Endometrial microvascular endothelial cells (primary cell): Measurements from ENCODE around the gene PERM1. TPM values are rescaled to one million over a fixed set of nuclear protein-coding genes. Genes with fewer than 3 reads are reported as not detected.

Experiments used
- in situ Hi-C: cut with HindIII; loops from 2 replicates; pipeline ENCODE4 v1.10.0; 2017; ENCODE audit warnings: low sequenced_read_pairs, low pct_unique_long_range_greater_than_20kb; ENCODE audit errors: inconsistent ontology term
- total RNA-seq: library from RNA; depleted of rRNA; stranded (reverse); fragments of >200 nt; gene quantifications from one replicate; pipeline ENCODE4 v1.2.3, GENCODE V29; 2015; ENCODE audit errors: inconsistent ontology term

PERM1 gene
- total RNA-seq, 1 donor from 2014 or later, result not detected

DNA sequence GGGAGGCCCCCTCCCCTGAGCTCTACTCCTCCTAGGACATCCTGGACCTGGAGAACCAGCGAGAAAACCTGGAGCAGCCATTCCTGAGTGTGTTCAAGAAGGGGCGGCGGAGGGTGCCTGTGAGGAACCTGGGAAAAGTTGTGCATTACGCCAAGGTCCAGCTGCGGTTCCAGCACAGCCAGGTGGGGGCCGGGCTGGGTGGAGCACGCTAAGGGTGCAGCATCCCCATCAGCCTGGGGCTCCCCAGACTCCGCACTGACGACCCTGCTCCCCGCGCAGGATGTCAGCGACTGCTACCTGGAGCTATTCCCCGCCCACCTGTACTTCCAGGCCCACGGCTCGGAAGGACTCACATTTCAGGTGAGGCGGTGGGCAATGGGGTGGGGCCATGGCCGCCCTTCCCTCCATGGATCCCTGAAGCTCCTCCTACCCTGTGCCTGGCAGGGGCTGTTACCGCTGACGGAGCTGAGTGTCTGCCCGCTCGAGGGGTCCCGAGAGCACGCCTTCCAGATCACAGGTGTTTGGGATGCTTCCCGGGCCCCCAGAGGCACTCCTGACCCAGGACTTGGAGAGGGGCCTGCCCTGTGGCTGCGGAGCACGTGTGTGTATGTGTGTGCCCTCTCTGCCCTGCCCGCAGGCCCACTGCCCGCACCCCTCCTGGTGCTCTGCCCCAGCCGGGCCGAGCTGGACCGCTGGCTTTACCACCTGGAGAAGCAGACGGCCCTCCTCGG, 11.5 kb downstream of the PERM1 start:
- in situ Hi-C loops, result no loop called here

DNA sequence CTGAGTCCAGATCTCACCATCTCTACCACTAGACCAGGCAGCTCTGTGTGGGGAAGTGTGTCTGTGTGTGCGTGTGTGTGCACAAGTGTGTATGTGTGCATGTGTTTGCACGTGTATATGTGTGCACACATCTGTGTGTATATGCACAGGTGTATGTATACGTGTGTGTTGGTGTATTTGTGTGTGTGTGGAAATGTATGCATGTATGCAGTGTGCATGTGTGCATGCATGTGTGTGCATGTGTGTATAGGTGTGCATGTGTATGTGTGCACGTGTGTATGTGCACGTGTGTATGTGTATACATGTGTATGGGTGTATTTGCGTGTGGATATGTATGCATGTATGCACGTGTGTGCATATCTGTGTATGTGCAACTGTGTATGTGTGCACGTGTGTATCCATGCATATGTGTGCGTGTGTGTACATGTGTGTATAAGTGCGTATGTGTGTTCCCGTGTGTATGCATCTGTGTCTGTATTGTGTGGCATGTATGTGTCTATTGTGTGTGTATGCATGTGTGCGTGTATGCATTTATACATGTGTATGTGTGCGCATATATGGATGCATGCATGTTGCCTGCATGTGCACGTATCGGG, 12.5 kb downstream of the PERM1 start:
- in situ Hi-C loops, result no loop called here

DNA sequence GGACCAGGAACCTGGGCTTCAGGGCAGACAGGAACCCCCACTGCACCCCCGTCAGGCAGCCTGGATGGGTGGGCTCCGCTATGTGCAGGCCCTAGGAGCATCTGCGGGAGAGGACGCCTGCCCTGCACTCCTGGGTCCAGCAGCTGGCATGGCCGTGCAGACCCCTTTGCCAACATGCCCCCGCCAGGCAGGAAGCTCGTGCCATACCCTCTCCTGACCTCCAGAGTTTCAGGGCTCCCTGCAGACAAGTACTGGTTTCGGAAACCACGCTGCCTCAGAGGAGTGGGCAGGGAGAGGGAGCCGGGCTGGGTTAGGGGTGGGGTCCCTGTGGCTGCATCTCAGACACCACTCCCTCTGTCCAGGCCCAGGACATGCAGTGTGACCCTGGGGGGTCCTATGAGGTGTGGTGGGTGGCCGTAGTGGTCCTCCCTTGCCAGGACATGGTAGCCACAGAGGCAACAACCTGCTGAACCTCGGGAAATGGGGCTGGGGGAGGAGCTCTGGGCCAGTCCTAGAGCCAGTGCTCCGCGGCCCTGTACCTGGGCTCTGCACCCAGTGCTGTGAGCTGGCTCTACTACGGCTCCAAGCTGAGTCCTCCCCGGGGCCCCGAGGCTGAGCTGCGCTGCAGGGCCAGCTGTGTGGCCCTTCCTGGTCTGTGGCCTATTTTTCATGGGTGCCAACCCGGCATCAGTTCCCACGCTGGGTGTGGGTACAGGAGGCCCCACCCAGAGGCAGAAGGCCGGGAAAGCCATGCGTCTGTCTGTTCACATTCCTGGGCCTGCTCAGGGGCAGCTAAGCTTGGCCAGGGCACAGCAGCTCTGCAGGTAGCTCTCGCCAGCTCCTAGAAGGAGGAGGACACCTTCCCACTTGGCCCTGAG, 14.2 kb downstream of the PERM1 start:
- in situ Hi-C loops, result no loop called here

DNA sequence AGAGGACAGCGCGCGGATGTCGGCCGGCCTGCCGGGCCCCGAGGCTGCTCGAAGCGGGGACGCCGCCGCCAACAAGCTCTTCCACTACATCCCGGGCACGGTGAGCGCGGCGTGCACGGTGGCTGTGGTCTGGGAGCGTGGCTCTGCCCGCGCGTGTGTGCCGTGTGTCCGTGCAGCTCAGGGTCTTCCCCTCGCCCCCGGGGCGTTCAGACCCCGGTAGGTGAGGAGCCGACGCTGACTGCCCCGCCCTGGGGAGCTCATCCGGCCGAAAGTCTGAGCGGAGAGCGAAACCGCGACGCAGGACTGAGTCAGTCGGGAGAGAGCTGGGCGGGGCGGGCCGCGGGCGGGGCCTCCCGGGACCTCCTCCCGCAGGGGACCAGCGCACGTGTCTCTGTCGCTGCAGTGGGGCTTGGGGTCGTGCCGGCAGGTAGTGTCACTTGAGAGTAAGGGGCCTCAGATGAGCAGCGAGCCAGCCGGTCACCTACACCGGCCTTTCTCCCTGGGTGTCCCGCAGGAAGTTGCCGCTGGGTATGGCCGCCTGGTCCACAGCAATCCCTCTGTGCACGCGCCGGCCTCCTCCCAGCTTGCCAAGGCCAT, 15.1 kb downstream of the PERM1 start:
- in situ Hi-C loops, result no loop called here

DNA sequence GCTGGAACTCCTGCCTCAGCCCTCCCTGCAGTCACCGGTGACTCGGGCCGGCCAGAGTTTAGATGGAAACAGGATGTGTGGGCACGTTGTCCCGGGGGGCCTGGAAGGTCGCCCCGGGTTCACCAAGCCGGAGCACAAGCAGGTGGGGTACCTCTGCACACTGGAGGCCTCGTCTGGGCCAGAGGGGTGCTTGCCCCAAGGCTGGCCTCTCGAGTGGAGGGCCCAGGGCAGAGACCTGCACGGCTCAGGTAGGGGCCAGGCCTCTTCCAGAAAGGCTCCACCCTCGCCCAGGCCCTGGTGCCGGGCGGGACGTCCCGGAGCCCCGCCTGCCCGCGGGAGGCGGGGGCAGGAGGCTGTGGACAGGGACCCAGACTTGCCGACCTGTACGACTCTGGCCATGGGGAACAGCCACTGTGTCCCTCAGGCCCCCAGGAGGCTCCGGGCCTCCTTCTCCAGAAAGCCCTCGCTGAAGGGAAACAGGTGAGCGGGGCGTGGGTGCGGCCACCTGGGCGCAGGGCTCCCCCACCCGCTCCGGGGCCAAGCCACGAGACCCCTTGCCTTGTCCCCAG, 15.7 kb downstream of the PERM1 start, which contains the start of gene PLEKHN1:
PLEKHN1 (plus strand) TSS at position 348 of the 569 bp plus-strand sequence; CDS start at position 398, 50 bp downstream.
- in situ Hi-C loops, result no loop called here

DNA sequence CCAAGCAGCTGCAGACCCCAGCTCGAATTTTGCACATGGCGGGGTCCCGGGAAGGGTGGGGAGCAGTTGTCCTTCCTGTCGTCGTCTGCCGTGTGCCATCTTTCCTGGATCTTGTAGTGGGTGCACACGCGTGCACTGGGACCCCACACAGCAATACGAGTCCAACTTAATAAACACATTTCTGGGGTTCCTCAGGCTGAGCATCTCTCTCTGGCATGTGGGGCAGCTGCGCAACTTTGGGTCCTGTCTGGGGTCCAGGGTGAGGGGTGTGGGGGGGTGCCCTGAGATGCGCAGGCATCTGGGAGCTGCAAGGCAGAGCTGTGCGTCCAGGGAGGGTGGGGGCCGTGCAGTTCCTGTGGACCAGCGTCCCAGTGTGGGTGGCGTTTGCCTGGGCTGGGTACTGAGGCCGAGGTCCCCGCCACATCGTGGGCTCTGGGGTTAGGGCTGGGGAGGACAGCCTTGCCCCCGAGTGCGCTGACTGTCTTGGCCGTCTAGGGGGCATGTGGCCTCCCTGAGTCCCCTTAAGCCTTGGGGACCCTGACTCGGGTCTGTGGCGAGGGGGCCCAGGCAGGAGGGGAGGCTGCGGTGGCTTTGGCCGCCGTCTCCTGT, 16.3 kb downstream of the PERM1 start:
- in situ Hi-C loops, result no loop called here

DNA sequence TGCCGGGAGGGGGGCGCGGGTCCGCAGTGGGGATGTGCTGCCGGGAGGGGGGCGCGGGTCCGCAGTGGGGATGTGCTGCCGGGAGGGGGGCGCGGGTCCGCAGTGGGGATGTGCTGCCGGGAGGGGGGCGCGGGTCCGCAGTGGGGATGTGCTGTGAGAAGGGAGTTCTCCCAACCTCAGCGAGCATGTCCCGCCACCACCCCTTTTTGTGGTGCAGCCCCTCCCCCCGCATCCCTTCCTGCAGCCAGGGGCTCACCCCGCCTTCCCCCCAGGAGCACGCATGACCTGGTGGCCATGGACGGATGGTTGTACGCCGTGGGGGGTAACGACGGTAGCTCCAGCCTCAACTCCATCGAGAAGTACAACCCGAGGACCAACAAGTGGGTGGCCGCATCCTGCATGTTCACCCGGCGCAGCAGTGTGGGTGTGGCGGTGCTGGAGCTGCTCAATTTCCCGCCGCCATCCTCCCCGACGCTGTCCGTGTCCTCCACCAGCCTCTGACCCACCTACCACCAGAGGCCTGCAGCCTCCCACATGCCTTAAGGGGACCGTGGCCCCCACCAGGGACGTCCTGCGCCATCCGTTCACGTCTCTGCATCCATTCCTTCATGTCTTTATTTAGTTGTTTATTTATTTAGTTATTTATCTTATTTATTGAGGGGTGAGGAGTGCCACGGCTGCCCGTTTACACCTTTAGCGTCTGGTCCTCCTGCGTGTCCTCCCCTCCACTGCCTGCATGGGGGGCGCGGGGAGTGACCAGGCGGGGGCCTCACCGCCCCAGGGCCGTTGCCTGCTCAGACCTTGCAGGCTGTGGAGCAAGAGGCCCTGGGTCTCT, 17.0 kb downstream of the PERM1 start:
- in situ Hi-C loops, result no loop called here

DNA sequence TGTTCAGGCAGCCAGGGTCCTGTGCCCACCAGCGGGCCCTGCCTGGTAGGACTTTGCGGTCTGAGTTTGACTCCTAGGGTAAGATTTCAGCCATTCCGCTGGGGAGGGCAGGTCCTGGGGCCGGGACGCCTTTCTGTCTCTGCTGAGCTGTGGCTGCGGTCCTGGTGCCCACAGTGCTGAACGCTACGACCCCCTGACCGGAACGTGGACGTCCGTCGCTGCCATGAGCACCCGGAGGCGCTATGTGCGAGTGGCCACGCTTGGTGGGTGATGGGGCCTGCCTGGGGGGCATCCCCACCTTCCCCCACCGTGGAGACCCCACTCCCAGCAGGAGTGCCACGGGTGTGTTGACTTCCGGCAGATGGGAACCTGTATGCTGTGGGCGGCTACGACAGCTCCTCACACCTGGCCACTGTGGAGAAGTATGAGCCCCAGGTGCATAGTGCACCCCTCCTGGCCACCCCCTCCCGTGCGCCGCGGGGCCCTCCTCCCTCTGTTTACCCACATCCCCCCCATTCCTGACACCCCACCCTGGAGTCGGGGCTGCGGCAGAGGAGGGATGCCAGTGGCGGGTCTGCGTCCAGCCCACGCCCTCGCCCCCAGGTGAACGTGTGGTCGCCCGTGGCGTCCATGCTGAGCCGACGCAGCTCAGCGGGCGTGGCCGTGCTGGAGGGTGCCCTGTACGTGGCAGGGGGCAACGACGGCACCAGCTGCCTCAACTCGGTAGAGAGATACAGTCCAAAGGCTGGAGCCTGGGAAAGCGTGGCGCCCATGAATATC, 18.0 kb downstream of the PERM1 start:
- in situ Hi-C loops, result no loop called here

DNA sequence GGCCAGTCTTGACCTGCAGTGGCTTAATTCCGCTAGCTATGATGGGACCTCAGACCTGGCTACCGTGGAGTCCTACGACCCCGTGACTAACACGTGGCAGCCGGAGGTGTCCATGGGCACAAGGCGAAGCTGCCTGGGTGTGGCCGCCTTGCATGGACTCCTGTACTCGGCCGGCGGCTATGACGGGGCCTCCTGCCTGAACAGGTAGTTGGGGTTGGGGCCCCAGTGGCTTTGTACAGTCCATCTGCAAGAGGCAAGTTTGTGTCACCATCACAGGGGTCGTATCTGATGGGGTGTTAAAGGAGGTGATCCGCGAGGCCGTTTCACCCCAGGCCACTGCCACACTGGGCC, 18.6 kb downstream of the PERM1 start:
- in situ Hi-C loops, result no loop called here

DNA sequence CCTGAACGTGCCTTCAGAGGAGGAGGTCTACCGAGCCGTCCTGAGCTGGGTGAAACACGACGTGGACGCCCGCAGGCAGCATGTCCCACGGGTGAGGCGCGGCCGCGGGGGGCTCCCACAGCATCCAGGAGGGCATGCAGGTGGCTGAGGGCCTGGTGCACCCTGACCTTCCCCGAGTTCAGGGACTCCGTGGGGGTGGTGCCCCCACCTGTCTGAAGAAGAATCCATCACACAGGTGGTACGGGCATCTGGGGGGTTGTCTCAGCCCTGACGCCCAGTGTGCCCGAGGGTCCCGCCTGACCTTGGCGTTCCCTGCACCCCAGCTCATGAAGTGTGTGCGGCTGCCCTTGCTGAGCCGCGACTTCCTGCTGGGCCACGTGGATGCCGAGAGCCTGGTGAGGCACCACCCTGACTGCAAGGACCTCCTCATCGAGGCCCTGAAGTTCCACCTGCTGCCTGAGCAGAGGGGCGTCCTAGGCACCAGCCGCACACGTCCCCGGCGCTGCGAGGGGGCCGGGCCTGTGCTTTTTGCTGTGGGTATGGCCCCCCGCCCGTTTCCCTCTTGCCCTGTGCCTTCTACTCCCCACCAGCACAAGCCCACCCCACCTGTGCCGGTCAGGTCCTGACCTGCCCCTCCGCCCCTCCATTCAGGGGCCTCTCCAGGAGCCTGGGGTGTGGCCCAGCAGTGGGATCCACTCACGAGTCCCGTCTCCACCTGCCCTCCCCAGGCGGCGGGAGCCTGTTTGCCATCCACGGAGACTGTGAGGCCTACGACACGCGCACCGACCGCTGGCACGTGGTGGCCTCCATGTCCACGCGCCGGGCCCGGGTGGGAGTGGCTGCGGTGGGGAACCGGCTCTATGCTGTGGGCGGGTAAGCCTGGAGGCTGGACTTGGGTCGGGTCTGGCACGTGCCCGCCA, 19.3 kb downstream of the PERM1 start:
- in situ Hi-C loops, result no loop called here

DNA sequence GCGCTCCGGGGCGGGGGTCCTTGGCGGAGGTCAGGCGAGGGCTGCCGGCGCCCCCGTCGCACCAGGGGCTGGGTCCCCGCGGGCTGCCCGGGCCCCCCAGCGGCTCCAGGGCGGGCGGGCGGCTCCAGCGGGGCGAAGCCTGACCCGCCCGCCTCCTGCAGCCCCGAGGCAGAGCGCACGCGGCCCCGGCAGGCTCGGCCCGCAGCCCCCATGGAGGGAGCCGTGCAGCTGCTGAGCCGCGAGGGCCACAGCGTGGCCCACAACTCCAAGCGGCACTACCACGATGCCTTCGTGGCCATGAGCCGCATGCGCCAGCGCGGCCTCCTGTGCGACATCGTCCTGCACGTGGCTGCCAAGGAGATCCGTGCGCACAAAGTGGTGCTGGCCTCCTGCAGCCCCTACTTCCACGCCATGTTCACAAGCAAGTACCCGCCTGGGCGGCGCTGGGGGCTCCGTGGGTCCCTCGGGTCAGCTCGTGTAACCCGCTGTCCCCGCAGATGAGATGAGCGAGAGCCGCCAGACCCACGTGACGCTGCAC, 20.7 kb downstream of the PERM1 start:
- in situ Hi-C loops, result no loop called here

DNA sequence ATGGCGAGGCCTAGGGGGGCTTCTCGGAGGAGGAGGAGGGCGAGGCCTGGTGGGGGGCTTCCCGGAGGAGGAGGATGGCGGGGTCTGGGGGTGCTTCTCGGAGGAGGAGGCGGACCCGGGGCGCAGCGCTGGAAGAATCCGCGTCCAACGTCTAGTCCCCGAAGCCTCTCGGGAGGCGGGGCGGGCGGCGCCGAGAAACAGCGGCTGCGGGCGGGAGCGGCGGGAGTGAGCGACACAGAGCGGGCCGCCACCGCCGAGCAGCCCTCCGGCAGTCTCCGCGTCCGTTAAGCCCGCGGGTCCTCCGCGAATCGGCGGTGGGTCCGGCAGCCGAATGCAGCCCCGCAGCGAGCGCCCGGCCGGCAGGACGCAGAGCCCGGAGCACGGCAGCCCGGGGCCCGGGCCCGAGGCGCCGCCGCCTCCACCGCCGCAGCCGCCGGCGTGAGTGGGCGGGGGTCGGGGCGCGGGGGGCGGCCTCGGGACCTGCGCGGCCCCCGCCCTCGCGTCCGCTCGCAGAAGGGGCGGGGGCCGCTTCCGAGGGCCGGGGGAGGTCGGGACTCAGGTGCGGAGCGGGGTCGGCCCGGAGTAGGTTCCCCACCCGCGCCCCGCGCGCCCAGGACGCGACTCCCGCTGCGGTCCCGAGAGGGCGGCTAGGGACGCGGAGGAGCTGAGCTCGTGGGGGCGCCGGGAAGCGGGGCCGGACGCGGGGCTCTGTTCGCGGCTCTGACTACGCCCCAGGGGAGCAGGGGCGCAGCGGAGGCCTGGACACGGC, 21.3 kb downstream of the PERM1 start, which contains the start of gene KLHL17:
KLHL17 (plus strand) TSS at position 222 of the 769 bp plus-strand sequence; CDS start at position 332, 110 bp downstream.
- in situ Hi-C loops, result no loop called here

DNA sequence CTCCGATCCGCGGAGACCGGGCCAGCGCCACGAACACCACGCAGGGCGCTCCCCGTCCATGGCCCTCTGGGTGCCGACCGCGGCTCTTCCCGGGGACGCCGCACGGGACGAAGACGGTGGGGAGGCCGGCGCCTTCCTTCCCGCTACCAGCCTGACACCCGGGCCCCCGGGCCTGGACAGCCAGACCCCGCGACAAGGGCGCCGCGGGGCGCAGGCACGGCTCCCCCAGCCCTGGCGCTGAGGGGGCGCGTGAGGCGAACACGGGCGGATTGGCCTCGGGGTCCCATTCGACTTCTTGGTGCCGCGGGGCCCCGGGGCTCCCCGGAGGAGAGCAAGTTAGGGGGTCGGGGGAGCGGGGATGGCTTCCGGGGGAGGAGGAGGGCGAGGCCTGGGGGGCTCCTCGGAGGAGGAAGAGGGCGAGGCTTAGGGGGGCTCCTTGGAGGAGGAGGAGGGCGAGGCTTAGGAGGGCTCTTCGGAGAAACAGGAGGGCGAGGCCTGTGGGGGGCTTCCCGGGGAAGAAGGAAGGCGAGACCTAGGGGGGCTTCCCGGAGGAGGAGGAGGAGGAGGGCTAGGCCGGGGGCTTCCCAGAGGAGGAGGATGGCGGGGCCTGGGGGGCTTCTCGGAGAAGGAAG, 22.0 kb downstream of the PERM1 start:
- in situ Hi-C loops, result no loop called here

DNA sequence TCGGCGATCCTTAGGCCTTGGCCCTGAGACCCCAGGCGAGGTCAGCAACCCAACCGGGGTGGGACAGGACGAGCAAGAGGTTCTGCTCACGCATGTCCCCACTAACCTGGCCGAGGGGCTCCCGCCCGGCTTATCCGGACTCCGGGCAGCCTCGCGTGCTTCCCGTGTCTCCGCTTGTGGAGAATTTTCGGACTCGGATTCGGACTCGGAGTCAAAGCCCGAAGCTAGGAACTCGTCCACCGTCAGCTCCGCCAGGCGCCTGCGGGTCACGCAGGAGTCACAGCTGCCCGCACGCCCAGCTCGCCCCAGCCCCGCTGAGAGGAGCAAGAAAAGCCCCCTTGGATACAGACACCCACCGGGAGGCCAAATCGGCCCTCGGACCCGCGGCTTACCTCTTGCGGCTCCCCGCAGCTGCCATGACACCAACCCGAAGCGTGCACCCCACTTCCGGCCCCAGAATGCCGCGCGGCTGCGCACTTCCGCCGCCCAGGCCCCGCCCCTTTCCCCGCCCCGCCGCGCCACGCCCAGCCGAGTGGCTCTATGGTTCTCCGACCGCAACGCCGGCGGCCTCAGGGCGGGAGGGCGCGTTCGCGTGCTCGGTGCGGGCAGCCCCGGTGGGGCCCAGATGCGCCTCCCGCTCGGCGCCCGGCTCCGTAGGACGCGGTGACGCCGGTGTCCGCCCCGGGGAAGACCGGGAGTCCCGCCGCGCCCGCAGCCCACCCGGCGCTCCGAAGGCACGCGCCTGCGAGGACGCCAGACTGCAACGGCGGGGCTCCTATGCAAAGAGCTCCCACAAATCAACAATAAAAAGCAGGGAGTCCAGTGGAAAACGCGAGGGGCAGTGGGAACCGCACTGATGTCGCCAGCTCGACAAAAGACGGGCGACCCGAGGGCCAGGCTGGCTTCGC, 22.8 kb downstream of the PERM1 start, which contains the start of gene NOC2L:
NOC2L (minus strand) TSS at position 434 of the 908 bp plus-strand sequence; CDS start at position 418, 16 bp downstream.
- in situ Hi-C loops, result no loop called here
